Mesenteric fat pad (tissue), 1 donor: ENCODE measurements around the gene SPON1. TPM values are rescaled to one million over a fixed set of nuclear protein-coding genes. Genes with fewer than 3 reads are reported as not detected.
A peak's percentile ranks its signal among the peaks of the same experiment; 100 is the strongest.
"Not testable (repeated sequence)": the region's sequence is repeated elsewhere in the genome, so short reads cannot be mapped to it uniquely, and the experiment has no call there.

Experiments used
- DNase-seq: peaks from one replicate; pipeline ENCODE4 v3.0.0-alpha.2; 2020; ENCODE audit warnings: low spot score
- long read RNA-seq: library from polyadenylated mRNA; unstranded; transcript quantifications from one replicate; pipeline ENCODE4 v2.0.0, GENCODE V29; 2020
- total RNA-seq: library from RNA; stranded (reverse); fragmentation: NEBNext Ultra II Directional; extraction: Animal tissue kit (Norgen Biotek cat#: 25700); gene quantifications from one replicate; pipeline ENCODE4 v1.2.1, GENCODE V29; 2021
- donor health status: DM: yes; HTN: yes; CAD: no.

SPON1 gene
- total RNA-seq, result 123 TPM
- long read RNA-seq, full-length matches to known transcripts, result 34 of 189 reads
- long read RNA-seq, partial matches to known transcripts, result 114 of 189 reads
- long read RNA-seq, other reads (novel, unspliced or antisense), result 41 of 189 reads

DNA sequence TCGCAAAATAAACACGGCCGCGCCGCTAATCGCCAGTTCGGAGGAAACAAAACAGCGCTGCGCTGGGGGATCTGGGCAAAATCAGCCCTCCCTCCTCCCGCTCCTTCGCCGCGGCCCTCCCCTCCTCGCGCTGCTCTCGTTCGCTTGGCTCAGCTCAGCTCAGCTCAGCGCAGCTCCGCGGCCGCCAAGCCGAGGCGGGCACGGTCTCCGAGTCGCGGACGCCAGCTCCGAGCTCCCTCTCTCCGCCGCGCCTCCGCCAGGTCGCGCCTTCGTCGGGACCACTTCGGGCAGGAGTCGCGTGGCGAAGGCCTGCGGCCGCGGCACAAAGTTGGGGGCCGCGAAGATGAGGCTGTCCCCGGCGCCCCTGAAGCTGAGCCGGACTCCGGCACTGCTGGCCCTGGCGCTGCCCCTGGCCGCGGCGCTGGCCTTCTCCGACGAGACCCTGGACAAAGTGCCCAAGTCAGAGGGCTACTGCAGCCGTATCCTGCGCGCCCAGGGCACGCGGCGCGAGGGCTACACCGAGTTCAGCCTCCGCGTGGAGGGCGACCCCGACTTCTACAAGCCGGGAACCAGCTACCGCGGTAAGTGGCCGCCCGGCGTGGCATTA, at the start of gene SPON1:
TSS of gene SPON1 (plus strand) at position 162 of the 607 bp plus-strand sequence. CDS start at position 344, 182 bp downstream.
- peak; percentile 89 for DNase-seq

DNA sequence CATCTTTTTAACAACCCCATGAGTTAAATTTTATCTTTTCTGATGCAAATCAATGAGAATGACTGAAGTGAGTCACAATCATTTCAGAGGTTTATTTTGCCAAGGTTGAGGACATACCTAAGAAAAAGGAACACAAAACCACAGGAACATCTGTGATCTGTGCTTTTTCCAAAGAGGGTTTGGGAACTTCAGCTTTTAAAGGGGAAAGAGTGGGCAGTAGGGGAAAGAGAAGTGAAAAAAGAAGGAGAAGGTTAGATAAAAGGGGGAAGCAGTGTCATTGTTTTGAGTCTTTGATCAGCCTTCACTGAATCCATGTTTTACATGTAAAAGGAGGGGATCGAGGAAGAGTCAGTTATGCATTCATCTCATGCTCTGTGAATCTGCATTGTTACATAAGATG, 45.3 kb upstream of the SPON1 start:
- DNase-seq, result no peak

DNA sequence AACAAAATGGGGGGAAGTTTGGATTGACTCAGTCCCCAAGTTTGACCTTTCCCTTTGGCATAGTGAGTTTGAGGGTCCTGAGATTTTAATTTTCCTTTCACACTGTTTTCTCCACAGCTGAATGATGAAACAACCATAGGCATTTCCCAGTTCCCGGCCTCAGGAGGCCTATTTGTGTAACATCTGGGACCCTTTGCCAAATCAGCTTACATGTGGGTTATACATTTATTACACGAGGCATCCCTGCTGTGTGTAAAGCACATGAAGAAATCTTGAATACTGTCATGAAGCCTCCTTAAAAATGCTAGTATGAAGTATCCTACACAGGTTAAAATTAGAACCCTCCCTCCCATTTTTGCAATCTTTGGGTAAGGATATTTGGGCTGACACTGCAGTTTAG, 44.6 kb upstream of the SPON1 start:
- no peak for DNase-seq

DNA sequence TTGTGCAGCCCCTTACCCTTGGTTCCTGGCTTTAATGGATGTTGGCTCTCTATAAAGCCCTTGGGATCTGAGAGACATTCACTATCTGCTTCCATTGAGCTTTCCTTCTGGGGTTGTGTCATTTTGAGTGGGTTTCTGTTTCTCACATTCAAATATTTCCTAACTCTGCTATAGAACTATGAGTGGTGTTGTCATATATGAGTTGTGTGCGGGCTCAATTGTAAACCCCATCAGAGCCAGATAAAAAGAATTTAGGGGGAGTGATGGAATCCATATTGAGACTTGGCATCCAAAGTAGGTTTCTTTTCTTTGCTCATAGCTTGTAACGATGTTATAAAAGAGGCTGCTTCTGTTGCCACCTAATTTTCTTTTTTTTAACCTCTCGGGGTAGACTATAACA, 41.8 kb upstream of the SPON1 start:
- no peak for DNase-seq

DNA sequence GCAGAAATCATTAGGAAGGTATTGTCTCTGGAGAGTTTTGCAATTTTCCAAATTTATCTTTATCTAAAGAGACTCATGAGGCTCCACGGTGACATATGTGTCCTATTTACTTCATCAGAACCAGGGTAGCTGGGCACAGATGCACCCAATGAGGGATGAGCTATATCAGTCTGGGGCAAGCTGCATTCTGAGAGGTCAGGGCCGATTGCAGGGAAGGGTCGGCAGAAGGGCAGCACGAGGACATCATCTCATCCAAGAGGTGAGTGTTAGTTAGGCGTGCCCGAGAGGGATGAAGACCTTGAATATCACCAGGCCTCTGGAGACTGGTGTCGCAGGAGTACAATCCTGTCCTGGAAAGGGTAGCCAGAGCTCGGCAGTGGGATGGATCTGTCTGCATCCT, 41.0 kb upstream of the SPON1 start:
- DNase-seq, result no peak

DNA sequence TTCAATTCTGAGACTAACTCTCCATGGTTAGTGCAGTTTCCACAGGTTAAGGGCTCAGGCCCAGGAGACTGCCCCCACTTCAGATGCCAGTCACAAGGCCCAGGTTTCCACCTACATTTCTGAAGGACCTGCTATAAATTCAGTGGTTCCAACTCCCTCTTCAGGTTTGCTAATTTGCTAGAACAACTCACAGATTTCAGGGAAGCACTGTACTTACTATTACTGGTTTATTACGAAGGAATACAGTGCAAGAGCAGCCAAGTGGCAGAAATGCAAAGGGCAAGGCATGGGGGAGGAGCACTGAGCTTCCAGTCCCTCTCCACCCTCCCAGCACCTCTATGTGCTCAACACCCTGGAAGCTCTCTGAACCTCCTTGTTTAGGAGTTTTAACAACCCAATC, 39.3 kb upstream of the SPON1 start:
- DNase-seq, result no peak

DNA sequence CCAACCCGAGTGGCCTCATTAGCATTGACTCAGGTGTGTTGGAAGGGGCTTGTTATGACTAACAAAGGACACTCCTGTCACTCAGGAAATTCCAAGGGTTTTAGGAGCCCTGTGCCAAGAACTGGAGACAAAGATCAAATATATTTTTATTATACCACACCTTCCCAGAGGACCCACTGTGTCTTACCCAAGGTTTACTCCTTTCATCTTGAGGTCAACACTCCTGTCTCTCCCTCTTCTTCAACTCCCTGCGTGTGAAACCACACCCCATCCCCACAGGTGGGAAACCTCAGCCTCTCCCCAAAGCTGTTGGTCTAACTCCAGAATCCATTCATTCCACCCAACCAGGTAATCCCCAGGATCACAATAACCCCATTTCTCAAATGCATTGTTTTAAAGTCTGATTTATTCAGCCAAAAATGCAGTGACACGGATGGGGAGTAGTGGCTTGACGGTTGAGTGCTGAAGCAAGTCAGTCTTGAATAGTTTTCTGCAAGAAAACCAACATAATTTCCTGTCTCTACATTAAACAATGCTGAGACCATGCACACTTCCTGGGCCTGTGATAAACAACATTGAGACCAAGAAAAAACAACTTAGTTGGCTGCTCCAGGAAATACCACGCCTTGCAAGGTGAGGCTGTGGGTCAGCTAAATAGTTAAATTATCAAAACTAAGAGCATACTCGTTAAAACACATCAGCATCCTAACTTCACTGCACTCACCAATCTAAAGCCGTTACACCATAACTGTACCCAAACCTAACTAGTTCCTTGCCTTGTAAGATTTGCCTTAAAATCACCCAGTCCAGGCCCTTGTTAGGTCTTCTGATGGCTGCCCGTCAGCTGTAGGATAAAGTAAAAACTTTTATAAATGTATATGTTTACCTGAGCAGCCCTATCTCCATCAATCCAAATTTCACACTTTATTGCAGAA, 38.5 kb upstream of the SPON1 start:
- no peak for DNase-seq

DNA sequence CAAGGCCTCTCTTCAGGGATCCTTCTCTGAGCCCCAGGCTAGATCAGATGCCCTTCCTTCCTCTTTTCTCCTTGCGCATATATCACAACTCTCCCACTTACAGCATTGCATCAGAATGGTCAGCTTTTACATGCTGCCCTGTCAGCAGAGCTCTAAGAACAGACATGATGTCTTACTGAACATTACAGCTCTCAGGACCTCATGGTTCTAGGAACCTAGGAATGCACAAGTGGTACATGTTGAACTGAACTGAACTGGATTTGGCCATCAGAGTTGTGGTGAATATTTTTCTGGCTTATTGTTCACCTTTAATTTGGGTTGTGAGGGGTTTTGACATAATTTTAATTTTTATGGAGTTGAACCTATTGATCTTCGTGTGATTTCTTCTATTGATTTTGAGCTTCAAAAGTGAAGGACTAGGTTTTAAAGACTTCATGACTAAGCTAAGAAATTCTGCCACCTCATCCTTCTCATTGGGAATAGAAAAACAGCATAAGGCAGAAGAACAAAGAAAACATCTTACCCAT, 37.7 kb upstream of the SPON1 start:
- DNase-seq, result no peak

DNA sequence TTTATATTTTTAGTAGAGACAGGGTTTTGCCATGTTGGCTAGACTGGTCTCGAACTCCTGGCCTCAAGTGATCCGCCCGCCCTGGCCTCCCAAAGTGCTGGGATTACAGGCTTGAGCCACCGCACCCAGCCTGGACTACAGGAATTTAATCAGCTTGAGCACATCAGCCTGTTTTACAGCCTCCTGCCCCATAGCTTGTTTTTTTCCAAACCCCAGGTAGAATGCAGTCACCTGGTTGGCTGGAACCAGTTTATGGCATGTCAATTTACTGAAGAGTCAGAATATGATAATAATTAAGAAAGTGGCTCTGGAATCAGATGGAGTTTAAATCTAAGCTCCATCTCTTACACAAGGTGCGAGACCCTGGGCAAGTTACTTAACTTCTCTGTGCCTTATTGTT, 36.2 kb upstream of the SPON1 start:
- DNase-seq, result not testable (repeated sequence)

DNA sequence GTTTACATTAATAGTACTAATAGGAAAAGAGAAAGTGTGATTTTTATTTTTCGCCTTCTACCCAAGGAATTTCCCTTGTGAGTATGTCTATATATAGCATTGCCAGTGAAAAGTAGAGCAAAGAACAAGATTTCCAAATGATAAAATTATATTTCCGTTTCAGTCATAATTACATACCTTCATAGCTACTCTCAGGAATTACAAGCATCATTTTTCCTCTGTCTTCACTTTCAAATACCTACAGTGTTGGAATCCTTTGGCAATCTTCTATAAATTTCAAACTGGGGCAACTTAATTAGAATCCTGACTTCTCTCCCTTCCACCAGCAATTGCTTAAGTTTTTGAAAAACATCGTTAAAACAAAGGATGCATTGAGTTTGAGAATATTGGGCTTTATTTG, 35.5 kb upstream of the SPON1 start:
- DNase-seq, result no peak

DNA sequence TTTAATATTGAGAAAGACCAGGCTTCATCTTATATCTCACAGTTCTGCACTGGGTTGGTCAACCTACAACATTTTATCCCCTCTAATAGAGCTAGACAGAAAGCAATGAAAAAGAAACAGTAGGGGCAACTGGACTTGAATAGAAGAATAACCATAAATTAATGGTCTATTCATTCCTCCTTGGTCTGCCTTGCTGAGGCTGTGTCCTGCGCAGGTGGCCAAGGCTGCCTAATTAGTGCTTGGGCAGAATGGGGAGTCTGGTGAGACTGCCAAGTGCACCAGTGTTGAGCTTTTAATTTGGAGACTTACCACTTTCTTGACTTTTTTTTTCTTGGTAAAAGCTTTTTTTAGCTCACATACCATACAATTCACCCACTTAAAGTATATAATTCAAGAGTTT, 35.0 kb upstream of the SPON1 start:
- DNase-seq, result no peak

DNA sequence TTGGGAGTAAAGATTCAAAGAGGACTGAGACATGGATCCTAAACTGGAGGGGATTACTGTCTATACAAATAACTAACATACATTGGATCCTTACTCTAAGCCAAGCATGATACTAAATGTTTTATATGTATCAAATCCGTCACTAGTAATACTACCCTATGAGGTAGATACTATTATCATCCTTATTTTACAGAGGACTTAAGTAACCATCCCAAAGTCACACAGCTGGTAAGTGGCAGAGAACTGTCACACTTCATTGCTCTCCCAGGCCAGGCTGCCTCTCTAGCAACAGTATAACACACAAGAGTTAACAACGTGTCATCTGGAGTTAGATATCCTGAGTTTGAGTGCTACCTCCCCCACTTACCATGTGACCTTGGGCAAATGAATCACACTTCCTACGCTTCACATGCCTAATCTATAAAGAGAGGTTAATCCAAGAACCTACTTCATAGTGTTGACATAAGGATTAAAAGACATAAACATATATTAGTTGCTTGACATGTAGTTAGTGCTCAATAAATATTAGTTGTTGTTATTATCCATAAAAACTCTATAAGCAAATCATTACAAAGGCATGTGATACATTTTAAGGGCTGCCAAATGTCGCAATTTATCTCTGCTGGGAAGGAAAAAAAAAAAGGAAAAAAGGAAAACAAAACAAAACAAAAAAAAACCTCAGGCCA, 33.8 kb upstream of the SPON1 start:
- DNase-seq, result no peak

DNA sequence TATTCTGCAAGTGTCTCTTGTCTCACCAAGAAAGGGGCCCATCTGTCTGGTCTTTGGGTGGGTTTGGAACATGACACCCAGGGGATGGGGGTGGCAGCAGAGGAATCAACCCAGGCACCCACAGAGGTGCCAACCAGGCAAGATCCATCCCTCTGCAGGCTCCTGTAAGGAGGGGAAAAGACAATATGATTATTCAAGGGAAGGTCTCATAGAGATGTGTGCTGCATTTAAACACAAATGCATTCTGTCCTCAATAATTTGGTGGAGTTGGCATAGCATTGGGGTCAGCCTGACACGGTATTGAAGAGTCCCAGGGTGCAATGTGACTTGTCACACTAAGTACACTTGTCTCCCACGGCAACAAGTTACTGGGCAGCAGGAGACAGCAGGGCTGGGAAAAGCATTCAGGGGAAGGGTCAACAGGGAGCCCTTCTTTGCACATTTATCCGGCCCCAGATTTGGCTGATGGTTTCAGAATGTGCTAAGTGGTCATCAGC, 33.1 kb upstream of the SPON1 start:
- no peak for DNase-seq

DNA sequence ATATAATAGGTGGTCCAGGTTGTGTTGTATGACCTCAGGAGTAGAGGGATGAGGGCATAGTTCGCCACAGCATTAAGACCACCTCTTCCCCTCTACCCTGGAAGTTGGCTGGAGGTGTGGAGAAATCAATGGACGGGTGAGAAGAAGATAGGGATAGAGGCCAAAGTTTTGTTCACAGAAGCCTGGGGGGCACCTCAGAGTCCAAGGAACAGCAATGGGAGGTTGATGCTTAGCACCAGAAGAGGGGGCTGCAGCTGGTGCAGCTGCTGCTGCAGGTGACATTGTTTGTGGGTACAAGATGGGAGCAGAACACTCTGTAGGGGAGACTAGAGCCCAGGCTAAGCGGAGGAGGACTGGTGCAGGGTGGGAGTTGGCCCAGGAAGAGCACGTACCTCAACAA, 31.2 kb upstream of the SPON1 start:
- no peak for DNase-seq

DNA sequence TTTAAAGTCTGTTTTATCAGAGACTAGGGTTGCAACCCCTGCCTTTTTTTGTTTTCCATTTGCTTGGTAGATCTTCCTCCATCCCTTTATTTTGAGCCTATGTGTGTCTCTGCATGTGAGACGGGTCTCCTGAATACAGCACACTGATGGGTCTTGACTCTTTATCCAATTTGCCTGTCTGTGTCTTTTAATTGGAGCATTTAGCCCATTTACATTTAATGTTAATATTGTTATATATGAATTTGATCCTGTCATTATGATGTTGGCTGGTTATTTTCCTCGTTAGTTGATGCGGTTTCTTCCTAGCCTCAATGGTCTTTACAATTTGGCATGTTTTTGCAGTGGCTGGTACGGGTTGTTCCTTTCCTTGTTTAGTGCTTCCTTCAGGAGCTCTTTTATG, 25.4 kb upstream of the SPON1 start:
- not testable (repeated sequence) for DNase-seq

DNA sequence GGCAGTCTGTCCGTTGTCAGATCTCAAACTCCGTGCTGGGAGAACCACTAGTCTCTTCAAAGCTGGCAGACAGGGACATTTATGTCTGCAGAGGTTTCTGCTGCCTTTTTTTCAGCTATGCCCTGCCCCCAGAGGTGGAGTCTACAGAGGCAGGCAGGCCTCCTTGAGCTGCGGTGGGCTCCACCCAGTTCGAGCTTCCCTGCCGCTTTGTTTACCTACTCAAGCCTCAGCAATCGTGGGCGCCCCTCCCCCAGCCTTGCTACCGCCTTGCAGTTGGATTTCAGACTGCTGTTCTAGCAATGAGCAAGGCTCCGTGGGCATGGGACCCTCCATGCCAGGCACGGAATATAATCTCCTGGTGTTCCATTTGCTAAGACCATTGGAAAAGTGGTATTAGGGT, 23.7 kb upstream of the SPON1 start:
- not testable (repeated sequence) for DNase-seq

DNA sequence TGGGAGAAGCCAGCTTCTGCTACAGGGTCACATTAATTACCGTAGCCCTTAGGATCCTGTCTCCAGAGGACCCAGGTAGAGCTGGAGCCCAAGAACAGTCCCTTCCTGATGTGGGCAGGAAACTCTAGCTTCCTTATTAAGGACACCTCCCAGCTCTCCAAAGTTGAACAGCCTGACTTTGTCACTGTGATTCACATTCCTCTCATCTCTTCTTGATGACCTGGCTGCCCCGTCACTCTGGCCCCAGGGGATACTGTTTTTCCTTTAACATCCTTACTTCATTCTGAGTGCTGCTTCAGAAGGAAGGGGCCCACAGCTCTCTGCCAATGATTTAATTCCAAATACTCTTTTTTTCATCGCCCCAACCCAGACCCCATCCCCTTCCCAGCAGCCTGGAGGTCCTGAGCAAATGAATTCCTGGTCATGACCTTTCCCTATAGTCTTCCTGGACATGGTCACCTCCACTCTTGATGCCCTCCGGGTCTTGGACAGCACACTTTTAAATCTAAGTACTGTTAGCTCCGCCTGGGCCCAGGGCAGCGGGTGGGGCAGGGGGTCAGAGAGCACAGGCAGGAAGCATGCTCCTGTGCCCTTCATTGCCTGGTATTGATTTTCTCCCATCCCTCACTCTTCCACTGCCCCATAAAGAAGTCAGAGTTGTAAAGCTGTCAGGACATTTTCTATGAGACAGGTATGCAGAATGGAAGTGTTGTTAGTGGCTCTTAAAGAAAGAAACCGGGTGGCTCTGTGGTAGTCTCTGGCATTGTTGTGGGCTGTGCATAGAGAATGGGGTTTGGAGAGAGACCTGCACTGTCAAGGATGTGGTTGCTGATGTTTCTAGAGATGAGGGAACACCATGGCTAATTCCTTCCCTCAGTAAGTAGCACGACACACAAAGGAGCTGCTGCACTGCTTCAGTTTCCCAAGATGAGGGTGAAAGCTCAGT, 22.3 kb upstream of the SPON1 start:
- DNase-seq, result no peak

DNA sequence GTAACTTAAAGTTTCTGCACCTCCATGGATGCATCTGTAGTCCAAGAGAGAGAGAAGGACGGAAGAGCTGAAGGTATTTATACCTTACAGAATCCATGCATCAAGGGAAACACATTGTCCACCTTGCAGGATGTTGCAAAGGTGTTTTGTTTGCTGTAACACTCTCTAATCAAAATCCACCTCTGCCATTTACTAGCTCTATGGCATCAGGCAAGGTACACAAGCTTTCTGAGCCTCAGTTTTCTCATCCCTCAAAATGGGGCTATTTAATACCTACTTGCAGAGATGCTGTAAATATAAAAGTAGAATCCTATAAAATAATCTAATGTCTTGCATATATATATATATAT, 21.6 kb upstream of the SPON1 start:
- no peak for DNase-seq

DNA sequence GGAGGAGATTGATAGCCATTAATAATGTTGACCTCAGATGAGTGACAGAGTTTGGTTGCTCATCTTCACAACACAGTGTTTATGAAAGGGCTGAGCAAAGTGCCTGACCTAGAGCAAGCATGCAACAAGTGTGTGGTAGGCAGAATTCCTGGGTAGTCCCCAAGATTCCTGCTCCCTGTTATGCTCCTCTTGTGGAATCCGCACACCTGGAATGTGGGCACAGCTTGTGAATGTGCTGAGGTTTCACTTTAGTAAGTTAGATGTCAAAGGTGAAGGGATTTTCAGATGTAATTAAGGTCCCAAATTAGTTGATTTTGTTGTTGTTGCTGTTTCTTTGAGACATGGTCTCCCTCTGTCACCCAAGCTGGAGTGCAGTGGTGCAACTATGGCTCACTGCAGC, 20.7 kb upstream of the SPON1 start:
- DNase-seq, result no peak

DNA sequence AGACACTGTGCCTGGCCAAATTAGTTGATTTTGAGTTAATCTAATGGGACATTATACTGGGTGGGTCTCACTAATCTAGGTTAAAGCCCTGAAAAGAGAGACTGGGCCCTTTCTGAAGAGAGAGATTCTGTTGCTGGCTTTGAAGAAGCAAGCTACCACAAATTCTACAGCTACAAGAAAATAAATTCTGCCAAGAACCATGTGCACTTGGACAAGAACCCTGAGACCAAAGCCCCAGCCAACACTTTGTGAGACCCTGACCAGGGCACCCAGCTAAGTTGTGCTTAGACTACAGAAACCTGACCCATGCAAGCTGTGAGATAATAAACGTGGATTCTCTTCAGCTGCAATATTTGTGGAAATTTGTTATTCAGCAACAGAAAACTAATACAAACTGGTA, 20.1 kb upstream of the SPON1 start:
- no peak for DNase-seq
